HepG2 (cell line): ENCODE data around the gene MTMR4. TPM values are rescaled to one million over a fixed set of nuclear protein-coding genes. Genes with fewer than 3 reads are reported as not detected.

Experiments used
- FIP1L1 ChIP-seq: fragments of 200-400 bp; formaldehyde crosslinking; IDR thresholded peaks from 2 replicates; pipeline ENCODE4 v1.6.1; 2018; ENCODE audit warnings: low read depth, mild to moderate bottlenecking, low read length, moderate library complexity, borderline replicate concordance; ENCODE audit not compliant: insufficient read depth
- MLLT10 ChIP-seq: sonication (generic); formaldehyde crosslinking; IDR thresholded peaks from 2 replicates; pipeline ENCODE4 v1.4.0; 2020; ENCODE audit warnings: missing genetic modification reagents
- NPAS2 ChIP-seq: sonication (generic); formaldehyde crosslinking; IDR thresholded peaks from 2 replicates; pipeline ENCODE4 v1.8.0; 2022; ENCODE audit warnings: mild to moderate bottlenecking, missing genetic modification reagents, borderline replicate concordance
- SOX5 ChIP-seq: IDR thresholded peaks from 2 replicates; pipeline ENCODE4 v1.6.1; 2016; ENCODE audit warnings: borderline replicate concordance
- SOX6 ChIP-seq, 2 experiments: fragments of 450-650 bp in 1 of 2; sonication (generic) in 1 of 2; formaldehyde crosslinking in 1 of 2; IDR thresholded peaks; 2 replicates each; pipeline versions ENCODE4 v1.4.0 to v1.6.1; 2017 to 2020; ENCODE audit warnings: antibody characterized with exemption in 1 of 2, mild to moderate bottlenecking in 1 of 2, missing genetic modification reagents in 1 of 2
- SP4 ChIP-seq: sonication (generic); formaldehyde crosslinking; IDR thresholded peaks from 2 replicates; pipeline ENCODE4 v1.8.1; 2023; ENCODE audit warnings: mild to moderate bottlenecking, missing genetic modification reagents
- ZNF414 ChIP-seq: sonication (generic); formaldehyde crosslinking; IDR thresholded peaks from 2 replicates; pipeline ENCODE4 v1.5.0; 2020; ENCODE audit warnings: missing genetic modification reagents
- ZNF710 ChIP-seq: sonication (generic); formaldehyde crosslinking; IDR thresholded peaks from 2 replicates; pipeline ENCODE4 v1.5.0; 2020; ENCODE audit warnings: mild to moderate bottlenecking, missing genetic modification reagents, borderline replicate concordance
- ZNF746 ChIP-seq: sonication (generic); formaldehyde crosslinking; IDR thresholded peaks from 2 replicates; pipeline ENCODE4 v1.8.0; 2022; ENCODE audit warnings: mild to moderate bottlenecking, missing genetic modification reagents
- polyA plus RNA-seq, 8 experiments: library from polyadenylated mRNA; depleted of rRNA in 3 of 8; stranded (reverse) in 7 of 8; unstranded in 1 of 8; fragments of >200 nt; fragmentation: Illumina TruSeq in 4 of 8; extraction: Trizol in 4 of 8; gene quantifications; 2 replicates each; pipeline versions ENCODE4 v1.2.1 to v1.2.3, GENCODE V29; 2011 to 2016; ENCODE audit warnings: low read depth in 4 of 8, missing spikeins in 1 of 8, mixed read lengths in 1 of 8; ENCODE audit not compliant: insufficient read depth in 1 of 8
- total RNA-seq, 5 experiments: library from RNA; depleted of rRNA; stranded (reverse); fragments of >200 nt; fragmentation: Illumina TruSeq; extraction: Trizol; gene quantifications; 2 replicates each; pipeline ENCODE4 v1.2.3, GENCODE V29; 2016; ENCODE audit warnings: low read depth in 1 of 5
- TF ChIP-seq, protein P1 (sequence below): IDR thresholded peaks from 2 replicates; pipeline ENCODE4 v1.6.1; 2016; ENCODE audit warnings: missing compliant biosample characterization, missing genetic modification reagents, borderline replicate concordance

Gene MTMR4
- total and polyA plus RNA-seq, 2 of the 13 experiments (the other 11 are each of a cell fraction or from before 2014, with no cell fraction given) = 62.5 to 65.1 TPM

GRCh38 chr17:58517378-58517927 lies 3.0 kb upstream of the MTMR4 start (continued):
- TF ChIP-seq, protein P1, sequence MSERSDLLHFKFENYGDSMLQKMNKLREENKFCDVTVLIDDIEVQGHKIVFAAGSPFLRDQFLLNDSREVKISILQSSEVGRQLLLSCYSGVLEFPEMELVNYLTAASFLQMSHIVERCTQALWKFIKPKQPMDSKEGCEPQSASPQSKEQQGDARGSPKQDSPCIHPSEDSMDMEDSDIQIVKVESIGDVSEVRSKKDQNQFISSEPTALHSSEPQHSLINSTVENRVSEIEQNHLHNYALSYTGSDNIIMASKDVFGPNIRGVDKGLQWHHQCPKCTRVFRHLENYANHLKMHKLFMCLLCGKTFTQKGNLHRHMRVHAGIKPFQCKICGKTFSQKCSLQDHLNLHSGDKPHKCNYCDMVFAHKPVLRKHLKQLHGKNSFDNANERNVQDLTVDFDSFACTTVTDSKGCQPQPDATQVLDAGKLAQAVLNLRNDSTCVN (CRISPR knock-in tag) = no peak
- no peak for TF ChIP-seq ZNF414
- no peak for TF ChIP-seq SOX6 (IDR thresholded peaks at IDR 0.05)
- peak; percentile 47 for TF ChIP-seq SOX6 (CRISPR knock-in tag; IDR thresholded peaks at IDR 0.05)
- TF ChIP-seq ZNF746 = no peak; the same call in 1 of the 2 replicates
- no peak for TF ChIP-seq MLLT10 (CRISPR knock-in tag)
- no peak for TF ChIP-seq FIP1L1
- TF ChIP-seq SP4 = no peak
- no peak for TF ChIP-seq SOX5 (CRISPR knock-in tag)
- no peak for TF ChIP-seq ZNF710
- no peak for TF ChIP-seq NPAS2 (CRISPR knock-in tag)
